Measurements from ENCODE around the gene FAM20C. TPM values are rescaled to one million over a fixed set of nuclear protein-coding genes. Genes with fewer than 3 reads are reported as not detected.
A peak's percentile ranks its signal among the peaks of the same experiment; 100 is the strongest.

FAM20C gene
- total and polyA plus RNA-seq, 7 donors = 15.6 to 47.6 (median 28.1) TPM

DNA sequence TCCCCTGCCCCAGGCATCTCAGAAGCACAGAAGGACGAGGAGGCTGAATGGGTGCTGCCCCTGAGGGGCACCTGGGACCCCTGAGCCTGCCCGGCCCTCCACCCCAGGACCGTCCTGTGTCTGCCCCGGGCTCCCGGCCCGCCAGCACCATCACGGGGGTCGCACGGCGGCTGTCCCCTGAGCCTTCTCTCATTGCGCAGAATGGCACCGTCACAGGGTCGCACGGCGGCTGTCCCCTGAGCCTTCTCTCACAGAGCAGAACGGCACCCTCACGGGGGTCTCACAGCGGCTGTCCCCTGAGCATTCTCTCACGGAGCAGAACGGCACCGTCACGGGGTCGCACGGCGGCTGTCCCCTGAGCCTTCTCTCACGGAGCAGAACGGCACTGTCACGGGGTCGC is 31.5 kb downstream of the FAM20C start:
- ATAC-seq = no peak
- 85 to 89% (median 88%) methylated on average over 28 to 29 of the region's 29 CpGs for WGBS, 3 donors
- Histone ChIP-seq H3K9me3 (no peaks in the 10 kb centered on the region), H3K4me1 (peaks cover 14% of the 10 kb centered on the region), H3K36me3 (ENCODE audit: insufficient read depth in 1 of 2, low read depth in 1 of 2) (no peaks in the 10 kb centered on the region), H3K4me3 (no peak overlapping the region), H3K27me3 (ENCODE audit: insufficient read depth in 3 of 3, low read length in 2 of 3) (no peaks in the 10 kb centered on the region), H3K27ac (no peak overlapping the region)
- no peak for DNase-seq
- intact Hi-C loops (cut with DNase I) = no loop called here
- TF ChIP-seq CTCF (IDR thresholded peaks at IDR 0.05) = no peak

DNA sequence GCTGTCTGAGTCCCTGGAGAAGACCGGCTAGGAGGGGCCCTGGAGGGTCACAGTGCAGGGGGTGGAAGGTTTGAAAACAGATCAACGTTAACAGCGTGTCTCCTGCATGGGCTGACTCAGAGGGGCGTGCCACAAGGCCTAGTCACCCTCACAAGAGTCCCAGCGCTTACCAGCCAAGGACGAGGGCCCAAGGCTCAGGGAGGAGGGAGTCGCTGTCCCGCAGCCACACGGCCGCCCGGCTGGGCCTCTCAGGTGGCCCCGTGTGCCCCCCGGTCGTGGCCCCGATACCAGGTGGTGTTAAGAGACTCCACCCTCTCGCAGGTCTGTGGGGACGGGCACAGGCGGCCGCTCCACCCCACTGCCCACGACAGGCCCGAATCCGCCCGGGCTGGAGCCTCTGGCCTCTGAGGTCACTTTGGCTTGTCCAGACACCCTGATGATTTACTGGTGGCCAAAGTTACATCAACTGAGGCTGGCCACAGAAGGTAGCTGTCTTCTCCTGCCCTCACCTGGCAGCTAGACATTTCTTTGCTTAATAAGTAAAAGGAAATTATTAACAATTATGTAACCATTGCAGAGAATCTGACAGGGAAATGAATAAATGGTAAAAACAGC is 34.0 kb downstream of the FAM20C start:
- Histone ChIP-seq H3K4me3 (no peak overlapping the region), H3K4me1 (peaks cover 31% of the 10 kb centered on the region), H3K27me3 (ENCODE audit: insufficient read depth in 3 of 3, low read length in 2 of 3) (no peaks in the 10 kb centered on the region), H3K27ac (peak overlapping the region; percentile 55), H3K36me3 (ENCODE audit: insufficient read depth in 1 of 2, low read depth in 1 of 2) (no peaks in the 10 kb centered on the region), H3K9me3 (no peaks in the 10 kb centered on the region)
- intact Hi-C loops (cut with DNase I) = no loop called here
- no peak for TF ChIP-seq CTCF (IDR thresholded peaks at IDR 0.05)
- 74 to 84% (median 82%) methylated on average over 23 of the region's 23 CpGs for WGBS, 3 donors
- ATAC-seq (peak in 2 of 4 donors; percentile 32 to 57), DNase-seq (peak in 1 of 2 donors; percentile 65)

DNA sequence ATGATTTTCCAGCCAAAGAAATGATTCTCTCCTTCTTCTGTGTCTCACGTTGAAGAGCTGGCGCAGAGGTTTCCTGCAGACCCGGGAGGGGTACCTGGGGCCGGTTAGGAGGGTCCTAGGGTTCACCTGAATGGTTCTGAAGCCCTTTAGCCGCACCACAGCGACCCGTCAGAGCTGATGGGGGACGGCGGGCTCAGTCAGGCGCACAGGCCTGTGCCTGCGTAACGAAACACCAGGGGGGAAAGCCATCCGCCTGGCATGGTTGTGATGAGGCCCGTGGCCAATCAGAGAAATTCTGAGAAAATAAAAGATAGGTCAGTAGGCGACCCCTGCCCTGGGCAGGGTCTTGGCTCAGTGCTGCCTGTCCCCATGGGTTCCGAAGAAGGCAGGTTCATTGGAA is 35.6 kb downstream of the FAM20C start:
- Histone ChIP-seq H3K4me1 (peaks cover 46% of the 10 kb centered on the region), H3K27me3 (ENCODE audit: insufficient read depth in 3 of 3, low read length in 2 of 3) (no peaks in the 10 kb centered on the region), H3K4me3 (no peak overlapping the region), H3K36me3 (ENCODE audit: insufficient read depth in 1 of 2, low read depth in 1 of 2) (no peaks in the 10 kb centered on the region), H3K27ac (peak overlapping the region; percentile 92), H3K9me3 (no peaks in the 10 kb centered on the region)
- WGBS, 3 donors = 92 to 96% (median 92%) methylated on average over 16 of the region's 16 CpGs
- intact Hi-C loops (cut with DNase I) = no loop called here
- no peak for DNase-seq
- no peak for ATAC-seq
- TF ChIP-seq CTCF (IDR thresholded peaks at IDR 0.05) = no peak

GRCh38 chr7:228610-229009 is 36.2 kb downstream of the FAM20C start:
- Histone ChIP-seq H3K27ac (peak overlapping the region; percentile 92), H3K4me3 (no peak overlapping the region), H3K9me3 (no peaks in the 10 kb centered on the region), H3K27me3 (ENCODE audit: insufficient read depth in 3 of 3, low read length in 2 of 3) (no peaks in the 10 kb centered on the region), H3K4me1 (peaks cover 53% of the 10 kb centered on the region), H3K36me3 (ENCODE audit: insufficient read depth in 1 of 2, low read depth in 1 of 2) (no peaks in the 10 kb centered on the region)
- no peak for DNase-seq
- peak in 2 of 4 donors; percentile 2 to 3 for ATAC-seq
- intact Hi-C loops (cut with DNase I) = loop anchor here in 1 of 2 donors (1.0 kb wide), 1 partner anchor 36 kb away; the partner anchor contains the start of gene FAM20C
- 67 to 77% (median 70%) methylated on average over 12 of the region's 12 CpGs for WGBS, 3 donors
- TF ChIP-seq CTCF (IDR thresholded peaks at IDR 0.05) = no peak

All from psoas muscle (tissue), 8 donors.